SU-DHL-6 (cell line): Measurements from ENCODE around the gene ZNF664.

Source experiments
- CTCF ChIP-seq: fragments of 200-600 bp; sonication (generic); IDR thresholded peaks from one replicate; pipeline ENCODE4 v1.5.1; 2017; ENCODE audit warnings: antibody characterized with exemption, mild to moderate bottlenecking, low read length, moderate library complexity; ENCODE audit not compliant: insufficient read depth, poor library complexity, severe bottlenecking
- EZH2phosphoT487 ChIP-seq: fragments of 200-600 bp; sonication (generic), shearing (Covaris generic); conservative IDR thresholded peaks from 2 replicates; pipeline ENCODE4 v1.6.1; 2018; ENCODE audit warnings: mild to moderate bottlenecking, antibody characterized with exemption, low read length, moderate library complexity, mixed read lengths

- TF ChIP-seq CTCF (no peak), EZH2phosphoT487 (no peak)
Measured at GRCh38 chr12:124044021-124044420, 71.0 kb downstream of the ZNF664 start.
